ENCODE results near the gene MIA. TPM values are rescaled to one million over a fixed set of nuclear protein-coding genes. Genes with fewer than 3 reads are reported as not detected.

Gene MIA
- total and polyA plus RNA-seq, 9 of the 15 experiments (the other 6 are each of a cell fraction or from before 2014, with no cell fraction given) = 0.21 TPM; not detected in 8

DNA sequence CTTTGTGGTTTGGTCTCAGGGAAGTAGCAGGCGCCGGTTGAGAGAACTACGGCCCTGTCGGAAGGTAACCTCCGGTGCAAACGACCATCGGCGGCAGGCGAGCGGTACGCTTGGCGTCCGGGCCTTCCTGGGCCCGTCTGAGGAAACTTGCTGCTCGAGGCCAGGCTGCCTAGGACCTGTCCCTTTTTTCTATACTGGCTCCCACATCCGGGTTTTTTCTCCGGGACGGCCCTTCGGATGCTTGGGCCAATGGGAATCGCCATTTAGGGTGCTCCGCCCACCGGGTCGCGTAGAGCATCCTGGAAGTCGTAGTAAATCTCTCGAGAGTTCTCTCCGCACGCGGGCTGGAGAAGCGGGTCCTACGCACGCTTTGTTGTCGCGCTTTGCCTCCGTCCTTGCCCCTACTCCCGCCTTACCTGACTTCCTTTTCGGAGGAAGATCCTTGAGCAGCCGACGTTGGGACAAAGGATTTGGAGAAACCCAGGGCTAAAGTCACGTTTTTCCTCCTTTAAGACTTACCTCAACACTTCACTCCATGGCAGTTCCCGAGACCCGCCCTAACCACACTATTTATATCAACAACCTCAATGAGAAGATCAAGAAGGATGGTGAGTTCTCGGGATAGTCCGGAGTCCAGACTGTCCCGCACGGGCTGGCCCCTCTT lies 24.3 kb upstream of the MIA start, which contains the start of gene SNRPA (continued):
- TF ChIP-seq ZBTB34 (CRISPR knock-in tag; IDR thresholded peaks at IDR 0.05) = no peak
- no peak for TF ChIP-seq ETV5 (CRISPR knock-in tag; IDR thresholded peaks at IDR 0.05; ENCODE audit: low read depth)
- no peak for TF ChIP-seq U2AF1 (optimal IDR thresholded peaks at IDR 0.05; ENCODE audit: low read depth, low read length)
- no peak for TF ChIP-seq ZNF140 (CRISPR knock-in tag; IDR thresholded peaks at IDR 0.05)
- TF ChIP-seq CEBPG (CRISPR knock-in tag; IDR thresholded peaks at IDR 0.05) = no peak
- no peak for TF ChIP-seq CEBPG (tag; conservative IDR thresholded peaks at IDR 0.05 in 1 of 2, IDR thresholded peaks at IDR 0.05 in 1 of 2)
- TF ChIP-seq HDAC1 (IDR thresholded peaks at IDR 0.05) = no peak; a peak in 1 of 4 replicates
- TF ChIP-seq ZBED1 (IDR thresholded peaks at IDR 0.05) = no peak; the same call in 1 of the 2 replicates
- no peak for TF ChIP-seq COPS2 (conservative IDR thresholded peaks at IDR 0.05)
- TF ChIP-seq GATAD2B (IDR thresholded peaks at IDR 0.05; ENCODE audit: borderline replicate concordance) = no peak
- no peak; the same call in 1 of the 2 replicates for TF ChIP-seq POLR2AphosphoS2 (IDR thresholded peaks at IDR 0.05; ENCODE audit: low read length)
- no peak for TF ChIP-seq ZNF3 (CRISPR knock-in tag; IDR thresholded peaks at IDR 0.05)
- no peak; the same call in 1 of the 2 replicates for TF ChIP-seq ATF7 (IDR thresholded peaks at IDR 0.05)
- TF ChIP-seq ETV6 (IDR thresholded peaks at IDR 0.05; ENCODE audit: borderline replicate concordance in 1 of 2, low read depth in 2 of 2, low read length in 1 of 2) = no peak
- no peak for TF ChIP-seq ETV6 (CRISPR knock-in tag; IDR thresholded peaks at IDR 0.05; ENCODE audit: borderline replicate concordance)
- TF ChIP-seq BCLAF1 (IDR thresholded peaks at IDR 0.05; ENCODE audit: borderline replicate concordance in 1 of 2, control insufficient read depth in 1 of 2, low read depth in 2 of 2, low read length in 1 of 2) = peak in 1 of 2 experiments; percentile 28; a peak in 1 of 4 replicates
- TF ChIP-seq, protein P1, sequence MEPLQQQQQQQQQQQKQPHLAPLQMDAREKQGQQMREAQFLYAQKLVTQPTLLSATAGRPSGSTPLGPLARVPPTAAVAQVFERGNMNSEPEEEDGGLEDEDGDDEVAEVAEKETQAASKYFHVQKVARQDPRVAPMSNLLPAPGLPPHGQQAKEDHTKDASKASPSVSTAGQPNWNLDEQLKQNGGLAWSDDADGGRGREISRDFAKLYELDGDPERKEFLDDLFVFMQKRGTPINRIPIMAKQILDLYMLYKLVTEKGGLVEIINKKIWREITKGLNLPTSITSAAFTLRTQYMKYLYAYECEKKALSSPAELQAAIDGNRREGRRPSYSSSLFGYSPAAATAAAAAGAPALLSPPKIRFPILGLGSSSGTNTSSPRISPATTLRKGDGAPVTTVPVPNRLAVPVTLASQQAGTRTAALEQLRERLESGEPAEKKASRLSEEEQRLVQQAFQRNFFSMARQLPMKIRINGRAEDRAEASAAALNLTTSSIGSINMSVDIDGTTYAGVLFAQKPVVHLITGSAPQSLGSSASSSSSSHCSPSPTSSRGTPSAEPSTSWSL (CRISPR knock-in tag; IDR thresholded peaks at IDR 0.05; ENCODE audit: borderline replicate concordance) = no peak
- TF ChIP-seq, protein P2, sequence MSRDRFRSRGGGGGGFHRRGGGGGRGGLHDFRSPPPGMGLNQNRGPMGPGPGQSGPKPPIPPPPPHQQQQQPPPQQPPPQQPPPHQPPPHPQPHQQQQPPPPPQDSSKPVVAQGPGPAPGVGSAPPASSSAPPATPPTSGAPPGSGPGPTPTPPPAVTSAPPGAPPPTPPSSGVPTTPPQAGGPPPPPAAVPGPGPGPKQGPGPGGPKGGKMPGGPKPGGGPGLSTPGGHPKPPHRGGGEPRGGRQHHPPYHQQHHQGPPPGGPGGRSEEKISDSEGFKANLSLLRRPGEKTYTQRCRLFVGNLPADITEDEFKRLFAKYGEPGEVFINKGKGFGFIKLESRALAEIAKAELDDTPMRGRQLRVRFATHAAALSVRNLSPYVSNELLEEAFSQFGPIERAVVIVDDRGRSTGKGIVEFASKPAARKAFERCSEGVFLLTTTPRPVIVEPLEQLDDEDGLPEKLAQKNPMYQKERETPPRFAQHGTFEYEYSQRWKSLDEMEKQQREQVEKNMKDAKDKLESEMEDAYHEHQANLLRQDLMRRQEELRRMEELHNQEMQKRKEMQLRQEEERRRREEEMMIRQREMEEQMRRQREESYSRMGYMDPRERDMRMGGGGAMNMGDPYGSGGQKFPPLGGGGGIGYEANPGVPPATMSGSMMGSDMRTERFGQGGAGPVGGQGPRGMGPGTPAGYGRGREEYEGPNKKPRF (IDR thresholded peaks at IDR 0.05; ENCODE audit: low read depth, low read length) = no peak

Measured in K562 (cell line).